Osteocyte (in vitro differentiated cells): ENCODE results near the gene ACKR2. TPM values are rescaled to one million over a fixed set of nuclear protein-coding genes. Genes with fewer than 3 reads are reported as not detected.

ENCODE experiments used
- DNase-seq: peaks from one replicate; pipeline ENCODE4 v3.0.0; 2021; ENCODE audit warnings: mixed read lengths; ENCODE audit not compliant: unreplicated experiment; ENCODE audit errors: extremely low spot score
- H3K27ac Mint-ChIP-seq: one replicate; pipeline ENCODE4 v1.8.0; 2021; ENCODE audit warnings: mild to moderate bottlenecking, mixed read lengths; ENCODE audit not compliant: unreplicated experiment
- H3K27me3 Mint-ChIP-seq: one replicate; pipeline ENCODE4 v1.8.0; 2021; ENCODE audit warnings: mixed read lengths; ENCODE audit not compliant: unreplicated experiment
- H3K36me3 Mint-ChIP-seq: one replicate; pipeline ENCODE4 v1.8.0; 2021; ENCODE audit warnings: mixed read lengths; ENCODE audit not compliant: unreplicated experiment
- H3K4me1 Mint-ChIP-seq: one replicate; pipeline ENCODE4 v1.8.0; 2021; ENCODE audit warnings: mixed read lengths; ENCODE audit not compliant: unreplicated experiment
- H3K4me3 Mint-ChIP-seq: one replicate; pipeline ENCODE4 v1.8.0; 2021; ENCODE audit warnings: mild to moderate bottlenecking, moderate library complexity, mixed read lengths; ENCODE audit not compliant: unreplicated experiment
- H3K9me3 Mint-ChIP-seq: one replicate; pipeline ENCODE4 v1.8.0; 2021; ENCODE audit warnings: mixed read lengths; ENCODE audit not compliant: unreplicated experiment
- CTCF ChIP-seq: fragments of 200-600 bp; sonication (generic); IDR thresholded peaks from 2 replicates; pipeline ENCODE4 v1.5.0; 2021; ENCODE audit warnings: antibody characterized with exemption, mild to moderate bottlenecking, moderate library complexity
- total RNA-seq: library from RNA; stranded (reverse); gene quantifications from 2 replicates; pipeline ENCODE4 v1.2.1, GENCODE V29; 2021

Gene ACKR2
- total RNA-seq, 1 donor from 2014 or later, result 0.19 TPM

DNA sequence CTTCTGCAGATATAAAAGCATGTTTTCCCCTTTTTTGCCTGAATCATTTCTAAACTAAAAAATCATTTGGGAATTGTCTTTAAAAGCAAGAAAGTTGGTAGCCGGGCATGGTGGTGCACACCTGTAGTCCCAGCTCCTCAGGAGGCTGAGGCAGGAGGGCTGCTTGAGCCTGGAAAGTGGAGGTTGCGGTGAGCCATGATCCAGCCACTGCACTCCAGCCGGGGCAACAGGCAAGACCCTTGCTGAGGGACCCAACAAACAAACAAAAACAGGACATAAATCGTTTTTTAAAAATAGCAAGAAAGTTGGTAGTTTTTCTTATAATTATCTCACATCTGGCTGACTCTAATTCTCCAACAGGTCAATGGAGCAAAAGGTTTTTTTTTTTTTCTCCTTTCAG lies 7.5 kb upstream of the ACKR2 start:
- DNase-seq, result no peak
- H3K9me3 Mint-ChIP-seq, result no peaks in the 10 kb centered on the region
- H3K4me1 Mint-ChIP-seq, result peaks cover 31% of the 10 kb centered on the region
- TF ChIP-seq CTCF, result no peak
- H3K36me3 Mint-ChIP-seq, result peaks cover 2% of the 10 kb centered on the region
- no peak overlapping the region for H3K4me3 Mint-ChIP-seq
- H3K27me3 Mint-ChIP-seq, result peaks cover 15% of the 10 kb centered on the region
- H3K27ac Mint-ChIP-seq, result no peak overlapping the region

GRCh38 chr3:42802876-42803413 lies 6.3 kb upstream of the ACKR2 start:
- Mint-ChIP-seq H3K36me3 (peaks cover 2% of the 10 kb centered on the region), H3K9me3 (no peaks in the 10 kb centered on the region), H3K4me1 (peaks cover 31% of the 10 kb centered on the region), H3K27ac (peak overlapping the region; percentile 99), H3K27me3 (peaks cover 25% of the 10 kb centered on the region), H3K4me3 (peak overlapping the region; percentile 99)
- no peak for TF ChIP-seq CTCF
- no peak for DNase-seq

- H3K4me3 Mint-ChIP-seq, result peak overlapping the region; percentile 99
- no peaks in the 10 kb centered on the region for H3K9me3 Mint-ChIP-seq
- H3K27me3 Mint-ChIP-seq, result peaks cover 29% of the 10 kb centered on the region
- no peak for TF ChIP-seq CTCF
- H3K36me3 Mint-ChIP-seq, result peaks cover 2% of the 10 kb centered on the region
- H3K4me1 Mint-ChIP-seq, result peaks cover 31% of the 10 kb centered on the region
- H3K27ac Mint-ChIP-seq, result peak overlapping the region; percentile 99
- DNase-seq, result no peak
These were observed 5.7 kb upstream of the ACKR2 start for GRCh38 chr3:42803414-42804105.

DNA sequence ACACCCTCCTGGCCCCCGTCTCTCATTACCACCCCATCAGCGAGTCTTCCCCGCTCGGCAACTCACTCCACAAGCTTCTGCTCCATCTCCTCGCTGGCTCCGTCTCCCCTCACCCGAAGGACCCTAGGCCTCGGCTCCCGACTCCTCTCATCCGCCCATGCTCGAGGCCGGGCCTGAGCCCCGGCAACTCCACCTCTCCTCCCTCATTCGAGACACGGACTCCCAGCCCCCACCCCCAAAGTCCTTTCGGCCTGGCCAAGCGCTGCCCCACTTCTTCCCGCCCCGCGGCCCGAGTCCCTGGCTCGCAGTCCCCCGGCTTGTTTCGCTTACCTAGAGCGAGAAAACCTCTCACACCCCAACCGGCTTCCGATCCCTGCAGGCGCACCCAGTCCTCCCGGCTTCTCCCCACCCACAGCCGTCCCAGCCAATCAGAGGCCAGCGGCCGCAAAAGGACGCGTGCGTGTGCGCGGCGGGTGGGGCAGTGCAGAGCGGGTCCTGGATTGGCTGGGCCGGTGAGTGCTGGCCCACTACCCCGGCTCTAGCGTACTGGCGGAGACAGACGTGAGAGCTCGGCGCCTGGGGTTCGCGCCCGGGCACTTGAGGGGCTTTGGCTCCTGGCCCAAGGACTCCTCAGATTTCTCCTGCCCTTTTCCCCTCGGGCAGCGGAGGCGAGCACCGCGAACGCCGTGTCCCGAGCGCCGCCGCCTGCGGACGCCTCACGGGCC lies 5.0 kb upstream of the ACKR2 start, which contains the start of gene HIGD1A:
HIGD1A (minus strand) TSS at position 385 of the 725 bp plus-strand sequence. CDS start 10,237 bp downstream, outside the sequence.
- H3K9me3 Mint-ChIP-seq, result no peaks in the 10 kb centered on the region
- no peak for TF ChIP-seq CTCF
- H3K36me3 Mint-ChIP-seq, result peaks cover 2% of the 10 kb centered on the region
- peak within 1 kb of the TSS; percentile 99 for H3K4me3 Mint-ChIP-seq
- DNase-seq, result peak; percentile 97
- peaks cover 34% of the 10 kb centered on the region for H3K27me3 Mint-ChIP-seq
- H3K27ac Mint-ChIP-seq, result peak within 1 kb of the TSS; percentile 99
- H3K4me1 Mint-ChIP-seq, result peaks cover 31% of the 10 kb centered on the region

- Mint-ChIP-seq H3K9me3 (no peaks in the 10 kb centered on the region), H3K4me1 (peaks cover 31% of the 10 kb centered on the region), H3K36me3 (peaks cover 2% of the 10 kb centered on the region), H3K27me3 (peaks cover 39% of the 10 kb centered on the region), H3K4me3 (peak overlapping the region; percentile 99), H3K27ac (peak overlapping the region; percentile 99)
- TF ChIP-seq CTCF, result no peak
- DNase-seq, result no peak
These were observed 4.5 kb upstream of the ACKR2 start for GRCh38 chr3:42804831-42805132.
